GM18498 (cell line): ENCODE results near the gene SLC34A3.

Experiments used
- ATAC-seq: cut with Tn5 transposase; IDR thresholded peaks from one replicate; pipeline ENCODE4 v1.9.1; 2021; ENCODE audit warnings: mild to moderate bottlenecking, moderate library complexity; ENCODE audit not compliant: unreplicated experiment

SLC34A3 gene

DNA sequence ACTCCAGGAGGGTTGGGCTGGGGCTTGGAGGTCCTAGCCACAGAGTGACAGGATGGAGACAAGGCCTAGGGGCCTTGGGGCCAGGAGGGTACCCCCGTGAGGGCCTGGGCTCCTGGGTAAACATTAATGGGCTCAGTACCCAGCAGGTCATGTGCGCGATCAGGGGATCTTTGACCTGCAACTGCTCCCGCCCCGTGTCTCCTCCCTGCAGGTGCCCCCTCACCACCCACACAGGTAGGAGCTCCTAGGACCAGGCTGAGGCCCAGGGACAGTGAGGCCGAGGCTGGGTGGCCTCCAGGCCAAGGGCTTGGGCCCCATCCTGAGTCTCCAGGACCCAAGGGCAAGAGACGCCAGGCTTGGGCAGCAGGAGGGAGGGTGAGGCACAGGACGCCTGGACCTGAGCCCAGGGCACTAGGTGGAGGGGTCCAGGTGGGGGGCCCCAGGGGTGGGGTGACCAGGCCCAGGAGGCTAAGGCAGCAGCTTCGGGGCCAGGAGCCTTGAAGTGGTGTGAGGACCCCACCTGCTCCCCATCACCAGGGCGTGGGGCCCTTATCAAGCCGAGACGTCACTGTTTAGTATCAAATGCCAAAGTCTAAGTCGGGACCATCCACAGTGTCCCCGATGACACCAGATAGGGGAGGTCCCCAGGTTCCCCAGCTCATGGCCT, at the start of gene SLC34A3:
TSS of gene SLC34A3 (plus strand) at position 197 of the 667 bp plus-strand sequence. CDS start 802 bp downstream, outside the sequence.
- no peak for ATAC-seq

DNA sequence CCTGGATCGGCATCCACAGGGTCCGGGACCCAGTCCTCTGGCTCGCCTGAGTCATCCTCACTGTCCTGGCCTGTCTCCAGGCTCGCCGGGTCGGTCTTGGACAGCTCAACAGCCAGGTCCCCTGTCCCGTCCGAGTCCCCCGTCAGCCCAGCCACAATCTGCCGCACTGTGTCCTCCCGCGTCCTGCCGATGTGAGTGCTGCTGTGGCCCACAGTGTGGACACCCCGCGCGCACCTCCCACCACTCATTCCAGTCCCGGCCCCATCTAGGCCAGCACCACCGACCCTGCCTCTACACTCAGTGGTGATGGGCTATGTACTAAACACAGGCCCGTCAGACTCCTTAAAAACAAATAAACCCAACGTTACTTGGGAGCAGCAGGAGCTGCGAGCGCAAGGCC, 49.0 kb upstream of the SLC34A3 start:
- ATAC-seq = no peak

DNA sequence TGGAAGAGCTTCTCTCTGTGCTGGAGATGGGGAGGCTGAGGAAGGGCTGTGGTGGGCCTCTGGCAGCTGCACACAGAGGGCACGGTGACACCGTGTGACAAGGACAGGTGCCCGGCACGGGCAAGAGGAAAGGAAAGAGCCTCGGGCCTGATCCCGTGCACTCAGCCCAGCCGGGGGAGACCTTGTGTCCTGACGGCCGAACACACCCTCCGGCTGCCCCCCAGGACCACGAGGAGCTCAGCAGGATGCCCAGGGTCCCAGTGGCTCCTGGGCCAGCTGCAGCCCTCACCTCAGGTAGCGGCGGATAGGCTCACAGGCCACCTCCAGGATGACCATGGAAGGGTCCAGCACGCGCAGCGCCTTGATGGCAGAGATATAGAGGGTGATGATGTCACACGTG, 47.9 kb upstream of the SLC34A3 start:
- ATAC-seq = no peak

DNA sequence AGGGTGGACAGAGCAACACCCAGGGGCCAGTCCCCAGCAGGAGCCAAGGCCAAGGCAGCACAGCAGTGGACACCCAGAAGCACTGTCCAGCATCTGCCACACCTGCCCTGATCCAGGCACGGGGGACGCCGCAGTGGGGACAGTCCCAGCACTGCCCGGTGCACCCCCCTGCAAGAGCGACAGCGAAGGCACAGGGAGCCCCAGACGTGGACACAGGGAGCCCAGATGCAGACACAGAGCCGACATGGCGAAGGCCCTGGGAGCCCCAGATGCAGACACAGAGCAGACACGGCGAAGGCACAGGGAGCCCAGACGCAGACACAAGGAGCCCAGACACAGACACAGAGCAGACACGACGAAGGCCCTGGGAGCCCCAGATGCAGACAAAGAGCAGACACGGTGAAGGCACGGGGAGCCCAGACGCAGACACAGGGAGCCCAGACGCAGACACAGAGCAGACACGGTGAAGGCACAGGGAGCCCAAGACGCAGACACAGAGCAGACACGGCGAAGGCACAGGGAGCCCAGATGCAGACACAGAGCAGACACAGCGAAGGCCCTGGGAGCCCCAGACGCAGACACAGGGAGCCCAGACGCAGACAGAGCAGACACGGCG, 46.6 kb upstream of the SLC34A3 start:
- no peak for ATAC-seq

DNA sequence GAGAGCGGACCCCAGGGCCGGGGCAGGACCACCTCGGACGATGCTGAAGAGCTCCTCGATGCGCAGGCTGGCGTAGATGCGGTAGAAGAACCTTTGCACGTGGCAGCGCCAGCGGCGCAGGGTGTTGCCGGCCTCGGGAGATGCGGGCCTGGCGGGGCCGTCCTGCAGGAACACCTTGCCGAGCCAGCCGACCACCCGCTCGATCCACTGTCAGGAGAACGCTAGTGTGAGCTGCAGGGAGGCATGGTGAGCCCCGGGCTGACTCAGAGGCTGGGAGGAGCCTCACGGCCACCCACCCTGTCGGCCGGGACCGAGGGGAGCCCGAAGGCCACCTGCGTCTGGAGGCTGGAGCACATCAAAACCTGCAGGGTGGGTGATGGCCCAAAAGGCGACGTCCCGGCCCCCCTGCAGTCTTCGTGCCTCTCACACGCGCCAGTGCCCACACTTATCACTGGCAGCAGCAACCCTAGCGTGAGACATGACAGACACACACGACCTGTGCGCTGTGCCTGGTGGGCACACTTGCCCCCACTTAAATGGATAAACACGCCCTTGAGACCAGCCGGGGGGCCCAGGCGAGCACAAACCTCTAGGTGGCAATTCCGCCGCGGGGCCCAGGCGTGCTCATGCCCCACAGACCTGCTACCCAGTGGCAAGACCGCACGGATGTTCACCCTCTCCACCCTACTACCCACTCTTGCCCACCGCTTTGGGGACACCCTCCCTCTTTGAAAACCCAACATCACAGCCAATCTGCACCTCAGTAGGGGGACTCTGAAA, 45.6 kb upstream of the SLC34A3 start:
- no peak for ATAC-seq

DNA sequence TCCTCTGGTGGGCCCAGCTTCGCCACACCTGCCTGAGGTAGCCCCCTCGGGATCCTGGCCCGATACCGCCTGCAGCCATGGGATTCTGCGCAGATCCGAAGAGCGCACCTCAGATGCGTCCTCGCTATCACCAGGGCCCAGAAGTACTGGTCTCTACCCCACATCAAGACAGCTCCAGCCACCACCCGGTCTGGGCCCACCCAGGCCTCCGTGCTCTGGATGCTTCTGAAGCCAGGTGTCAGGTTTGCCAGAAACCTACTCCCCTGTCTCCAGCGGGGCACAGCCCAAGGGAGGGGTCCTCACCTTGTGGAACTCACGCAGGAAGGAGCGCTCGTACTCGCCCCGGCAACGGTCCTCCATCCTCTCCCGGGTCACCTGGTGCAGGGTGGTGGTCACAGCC, 44.8 kb upstream of the SLC34A3 start:
- no peak for ATAC-seq

DNA sequence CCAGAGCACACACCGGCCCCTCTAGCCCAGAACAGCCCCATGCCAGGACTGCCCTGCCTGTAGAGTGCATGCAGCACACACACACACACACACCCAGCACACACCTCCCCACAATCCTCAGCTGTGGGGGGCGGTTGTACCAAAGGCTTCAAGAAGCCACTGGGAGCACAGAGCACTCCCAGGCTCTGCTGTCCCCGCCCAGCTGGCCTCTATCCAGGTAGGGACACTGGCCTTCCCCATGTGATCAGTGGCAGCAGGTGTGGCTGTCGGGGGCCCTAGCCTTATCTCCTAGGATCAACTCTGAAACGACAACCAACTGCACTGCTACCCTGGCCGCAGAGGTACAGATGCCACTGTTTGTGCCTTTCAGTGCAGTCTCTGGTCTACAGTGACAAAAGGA, 44.3 kb upstream of the SLC34A3 start:
- no peak for ATAC-seq

DNA sequence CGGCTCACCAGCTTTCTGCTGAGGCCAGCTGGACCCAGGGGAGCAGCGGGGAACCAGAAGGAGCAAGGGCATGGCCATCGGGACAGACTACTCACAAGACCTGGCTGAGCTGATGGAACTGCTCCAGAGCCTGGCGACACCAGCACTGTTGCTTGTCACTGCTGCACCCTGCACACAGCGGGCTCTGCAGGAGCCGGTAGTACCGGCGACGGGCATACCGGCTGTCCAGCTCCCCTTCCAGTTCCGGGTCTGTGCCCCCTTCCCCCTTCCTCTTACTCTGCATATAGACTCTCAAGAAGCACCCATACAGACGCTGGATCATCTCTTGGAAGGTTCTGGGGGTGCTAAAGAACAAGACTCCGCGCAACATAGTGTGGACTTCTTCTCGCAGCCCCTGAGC, 43.3 kb upstream of the SLC34A3 start:
- ATAC-seq = no peak

DNA sequence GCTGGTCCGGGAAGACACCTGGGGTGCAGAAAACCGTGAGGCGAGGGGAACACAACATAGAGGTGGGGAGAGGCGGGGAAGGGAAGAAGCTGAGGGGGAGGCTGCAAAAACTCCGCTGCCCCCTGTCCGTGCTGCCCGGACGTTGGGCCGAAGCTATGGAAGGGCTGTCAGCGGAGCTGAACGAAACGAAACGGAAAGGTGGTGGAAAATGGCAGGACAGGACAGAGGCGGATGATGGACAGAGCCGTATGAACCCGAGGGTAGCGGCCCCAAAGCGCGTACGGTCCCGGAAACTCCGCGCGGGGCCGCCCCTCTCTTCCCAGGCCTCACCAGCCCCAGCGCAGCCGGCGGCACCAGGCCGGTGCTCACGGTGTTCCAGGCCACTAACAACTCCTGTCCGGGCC, 42.6 kb upstream of the SLC34A3 start:
- ATAC-seq = no peak

DNA sequence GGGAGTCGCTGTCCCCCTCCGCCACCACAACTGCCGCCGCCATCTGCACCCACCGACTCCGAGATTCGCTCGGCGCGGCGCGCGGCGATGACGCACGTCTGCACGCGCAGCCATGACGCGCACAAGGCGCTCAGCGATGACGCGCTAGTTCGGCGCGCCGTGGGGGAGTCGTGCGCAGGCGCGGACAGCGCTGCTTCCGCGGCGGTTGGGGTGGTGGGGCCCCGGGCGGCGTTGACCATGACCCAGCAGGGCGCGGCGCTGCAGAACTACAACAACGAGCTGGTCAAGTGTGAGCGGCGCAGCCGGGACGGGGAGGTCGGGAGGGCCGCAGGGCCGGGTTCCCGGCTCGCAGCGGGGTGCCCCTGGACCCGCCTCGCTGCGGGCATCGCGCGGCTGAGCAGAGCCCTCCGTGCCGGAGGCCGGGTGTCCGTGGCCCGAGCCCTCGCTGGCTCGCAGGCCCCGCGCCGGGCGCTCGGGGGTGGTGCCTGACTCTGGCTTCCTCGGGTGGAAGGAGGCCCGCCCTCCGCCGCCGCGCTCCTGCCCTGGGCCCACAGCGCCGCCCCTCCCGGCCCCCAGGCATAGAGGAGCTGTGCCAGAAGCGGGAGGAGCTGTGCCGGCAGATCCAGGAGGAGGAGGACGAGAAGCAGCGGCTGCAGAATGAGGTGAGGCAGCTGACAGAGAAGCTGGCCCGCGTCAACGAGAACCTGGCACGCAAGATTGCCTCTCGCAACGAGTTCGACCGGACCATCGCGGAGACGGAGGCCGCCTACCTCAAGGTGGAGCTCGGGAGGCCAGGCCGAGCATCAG, 42.0 kb upstream of the SLC34A3 start, which contains the start of the genes ANAPC2 and SSNA1:
TSS of gene ANAPC2 (minus strand) at position 71 of the 807 bp plus-strand sequence. CDS start at position 43, 28 bp downstream.
TSS of gene SSNA1 (plus strand) at position 187 of the 807 bp plus-strand sequence. CDS start at position 238, 51 bp downstream.
- ATAC-seq = peak; percentile 79

DNA sequence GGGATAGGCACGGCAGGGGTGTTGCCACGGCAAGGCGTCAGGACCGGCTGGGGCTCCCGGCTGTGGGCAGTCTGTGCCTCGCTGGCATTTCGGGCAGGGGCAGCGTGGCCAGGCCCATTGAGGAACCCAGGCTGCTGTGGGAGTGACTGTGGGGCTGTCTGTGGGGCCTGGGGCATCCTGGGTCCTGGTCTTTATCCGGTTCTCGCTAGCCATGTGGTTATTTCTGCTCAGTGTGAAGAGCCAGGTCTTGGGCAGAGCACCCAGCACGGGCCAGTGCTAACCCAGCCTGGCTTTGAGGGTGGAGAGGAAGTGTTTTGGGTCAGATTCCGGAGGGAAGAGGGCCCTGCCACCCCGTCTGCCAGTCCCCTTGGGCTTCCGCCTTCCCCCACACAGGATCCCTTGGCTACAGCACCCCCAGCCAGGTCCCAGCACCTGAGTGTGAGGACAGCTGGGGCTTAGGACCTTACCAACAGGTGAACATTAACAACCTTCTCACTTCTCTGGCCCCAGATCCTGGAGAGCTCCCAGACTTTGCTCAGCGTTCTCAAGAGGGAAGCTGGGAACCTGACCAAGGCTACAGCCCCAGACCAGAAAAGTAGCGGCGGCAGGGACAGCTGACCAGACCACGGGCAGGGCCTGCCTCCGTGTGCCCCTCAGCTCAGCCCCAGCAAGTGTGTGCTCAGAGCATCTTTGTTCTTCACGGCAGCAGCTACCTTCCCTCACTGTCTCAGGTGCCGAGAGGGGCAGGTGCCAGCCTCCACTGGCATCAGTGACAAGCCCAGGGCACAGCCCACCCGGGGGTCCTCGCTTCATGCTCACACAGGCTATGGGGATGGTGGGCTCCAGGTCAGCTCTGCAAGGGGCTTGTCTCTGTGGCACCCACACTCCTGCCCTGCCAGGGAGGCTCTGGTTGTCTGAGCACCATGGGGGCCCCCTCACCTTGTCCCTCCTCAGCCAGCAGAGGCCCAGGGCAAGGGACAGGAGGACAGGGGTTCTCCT, 41.1 kb upstream of the SLC34A3 start:
- no peak for ATAC-seq

DNA sequence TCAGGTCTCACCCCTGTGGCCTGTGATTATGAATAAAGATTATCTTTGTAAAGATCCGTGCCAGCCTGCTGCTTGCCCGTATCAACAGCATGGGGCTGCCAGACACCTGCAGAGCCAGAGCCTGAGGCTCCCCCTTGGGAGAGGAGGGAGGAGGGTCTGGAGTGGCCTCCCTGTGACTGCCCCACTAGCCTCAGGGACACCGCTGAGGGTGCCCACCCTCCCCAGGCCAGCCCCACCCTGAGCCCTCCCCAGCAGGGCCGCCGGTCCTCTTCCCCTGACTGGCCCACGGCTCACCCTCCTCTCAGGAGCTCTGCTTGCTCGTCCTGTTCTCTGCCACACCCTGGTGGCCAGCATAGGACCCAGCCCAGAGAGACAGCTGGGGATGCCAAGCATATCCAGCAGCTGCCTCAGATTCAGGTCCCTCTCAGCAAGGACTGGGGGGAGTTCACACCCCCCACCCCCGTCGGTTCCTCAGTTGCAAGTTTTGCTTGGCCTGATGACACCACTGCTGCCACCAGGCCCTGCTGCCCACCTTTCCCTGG, 40.3 kb upstream of the SLC34A3 start:
- ATAC-seq = no peak

DNA sequence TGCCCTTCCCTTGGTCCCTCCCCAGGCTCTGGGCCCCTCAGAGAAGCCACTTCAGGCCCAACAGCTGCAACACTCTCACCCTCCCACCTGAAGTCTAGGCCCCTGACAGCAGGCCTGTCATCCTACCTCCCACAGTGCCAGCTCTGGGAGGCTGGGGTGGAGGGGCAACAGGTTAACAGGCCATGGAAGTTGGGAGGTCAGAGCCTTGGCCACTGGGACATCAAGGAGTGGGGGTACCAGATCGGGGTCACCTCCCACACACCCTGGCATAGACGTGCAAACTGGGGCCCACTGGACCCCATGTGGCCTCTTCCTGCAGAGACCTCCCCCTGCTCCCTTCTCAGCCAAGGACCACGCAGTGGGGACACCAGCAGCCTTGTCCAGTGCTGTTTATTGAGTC, 39.5 kb upstream of the SLC34A3 start:
- ATAC-seq = no peak

DNA sequence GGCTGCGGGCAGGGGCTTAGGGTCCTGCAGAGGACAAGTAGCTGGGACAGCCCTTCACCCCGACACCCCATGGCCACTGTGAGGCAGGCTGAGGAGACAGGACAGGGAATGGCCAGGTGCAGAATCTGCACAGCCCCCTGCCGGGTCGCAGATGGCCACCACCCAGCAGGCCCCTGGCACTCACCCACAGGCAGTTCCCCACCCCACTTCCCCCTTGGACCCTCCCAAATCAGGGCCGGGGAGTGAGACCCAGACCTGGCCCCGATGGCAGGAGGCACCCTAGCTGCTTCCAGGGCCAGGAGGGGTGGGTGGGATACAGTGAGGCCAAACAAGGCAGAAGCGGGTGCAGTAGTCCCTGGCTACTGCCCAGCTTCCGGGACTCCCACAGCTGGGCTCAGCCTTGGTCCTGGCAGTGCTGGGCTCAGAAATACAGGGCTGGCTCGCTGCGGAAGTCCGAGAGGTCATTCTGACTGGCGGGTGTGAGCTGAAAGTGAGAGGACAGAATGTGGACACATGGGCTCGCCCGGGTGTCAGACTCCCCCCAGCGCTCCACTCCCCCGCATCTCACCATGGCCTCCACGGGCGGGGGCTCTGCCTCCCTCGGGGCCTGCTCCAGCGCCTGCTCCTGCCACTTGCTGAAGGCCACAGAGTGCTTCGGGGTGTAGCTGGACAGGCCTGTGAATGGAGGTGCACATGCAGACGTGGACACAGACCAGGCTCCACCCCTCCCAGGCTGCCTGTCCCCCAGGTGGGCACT, 38.8 kb upstream of the SLC34A3 start:
- no peak for ATAC-seq

DNA sequence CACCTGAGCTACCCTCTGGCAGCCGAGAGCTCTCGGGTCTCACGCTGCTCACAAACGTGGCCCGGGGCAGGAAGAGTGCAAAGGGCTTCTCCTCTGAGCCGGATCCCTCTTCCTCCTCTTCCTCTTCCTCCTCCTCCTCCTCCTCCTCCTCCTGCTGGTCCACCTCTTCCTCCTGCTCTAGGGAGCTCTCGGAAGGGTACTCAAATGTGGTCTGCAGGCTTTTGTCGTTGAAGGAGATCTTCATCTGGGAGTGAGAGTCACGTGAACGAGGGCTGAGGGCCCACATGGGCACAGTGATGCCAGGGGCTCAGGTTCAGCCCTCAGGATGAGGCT, 38.3 kb upstream of the SLC34A3 start:
- ATAC-seq = no peak

DNA sequence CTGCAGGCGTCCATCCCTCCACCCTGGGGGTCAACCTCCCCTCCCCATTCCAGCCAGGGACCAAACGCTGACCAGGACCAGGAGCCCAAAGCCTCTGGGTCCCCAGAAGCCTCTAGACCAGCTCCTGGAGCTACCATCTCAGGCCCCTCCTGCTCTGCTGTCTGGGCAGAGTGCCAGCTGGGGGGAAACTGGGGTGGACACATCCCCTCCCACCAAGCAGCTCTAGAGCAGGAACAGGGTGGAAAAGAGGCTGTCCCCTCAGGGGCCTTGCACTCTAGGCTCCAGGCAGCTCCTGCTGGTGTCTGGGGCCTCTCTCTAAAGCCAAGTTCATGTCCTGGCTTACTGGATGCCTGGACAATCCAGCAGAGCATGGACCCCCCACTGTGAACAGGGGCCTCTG, 37.8 kb upstream of the SLC34A3 start:
- no peak for ATAC-seq

DNA sequence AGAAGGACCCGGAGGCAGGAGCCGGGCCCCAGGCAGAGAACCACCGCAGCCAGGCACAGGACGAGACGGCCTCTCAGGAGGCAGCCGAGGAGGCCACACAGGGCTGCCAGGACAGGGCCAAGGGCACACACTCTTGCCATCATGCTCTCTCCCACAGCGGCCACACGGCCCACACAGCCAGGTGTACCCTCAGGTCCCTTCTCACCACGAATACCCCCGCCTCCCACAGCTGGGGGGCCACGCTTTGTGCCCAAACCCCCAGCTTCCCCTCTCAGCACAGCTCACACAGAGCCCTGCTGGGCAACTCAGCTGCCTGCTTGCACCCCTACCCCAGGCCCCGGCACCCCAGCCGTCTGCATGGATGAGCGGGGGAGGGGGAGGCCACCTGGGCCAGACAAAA, 36.9 kb upstream of the SLC34A3 start:
- no peak for ATAC-seq

DNA sequence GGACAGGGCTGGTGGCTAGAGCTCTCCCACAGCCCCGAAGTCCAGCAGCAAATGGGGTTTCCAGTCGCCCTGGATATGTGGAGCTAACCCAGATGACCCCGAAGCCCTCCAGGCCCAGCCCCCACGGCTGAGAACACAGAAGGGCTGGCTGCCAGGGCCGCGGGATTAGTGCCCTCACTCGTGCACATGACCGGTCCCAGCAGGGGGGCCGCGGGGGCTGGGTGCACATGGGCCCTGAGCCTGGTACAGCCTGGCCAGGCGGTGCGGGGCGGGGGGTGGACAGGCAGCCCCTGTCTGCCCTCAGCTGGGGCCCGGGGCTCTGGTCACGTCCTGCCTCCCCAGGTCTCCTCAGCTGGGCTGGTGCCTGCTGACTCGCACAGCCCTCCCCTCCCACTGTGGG, 36.3 kb upstream of the SLC34A3 start:
- no peak for ATAC-seq

DNA sequence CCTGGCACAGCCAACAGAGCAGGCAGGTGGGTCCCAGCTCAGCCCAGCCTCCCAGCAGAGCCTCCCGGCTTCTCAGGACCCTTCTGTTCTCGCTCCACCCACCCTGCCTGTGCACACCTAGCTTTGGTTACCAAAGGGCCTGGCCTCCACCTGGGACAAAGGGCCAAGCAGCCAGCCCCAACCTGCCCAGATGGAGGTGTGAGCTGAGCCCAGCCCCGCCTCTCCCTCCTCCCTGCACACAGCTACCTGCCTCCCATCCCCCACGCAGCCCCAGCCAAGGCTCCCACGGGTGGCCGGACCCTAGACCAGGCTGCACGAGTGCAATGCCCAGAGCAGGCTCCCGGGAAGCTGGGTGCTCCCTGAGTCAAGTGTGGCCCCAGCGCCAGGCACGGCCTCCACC, 35.8 kb upstream of the SLC34A3 start:
- no peak for ATAC-seq
